Testis (tissue), 3 donors: Measurements from ENCODE around the gene RRP9. TPM values are rescaled to one million over a fixed set of nuclear protein-coding genes. Genes with fewer than 3 reads are reported as not detected.
A peak's percentile ranks its signal among the peaks of the same experiment; 100 is the strongest.

Experiments used
- DNase-seq: peaks from one replicate; pipeline ENCODE4 v3.0.0-alpha.2; 2019
- H3K27ac ChIP-seq, 2 donors: fragments of 200-600 bp; sonication (generic); one replicate each; pipeline ENCODE4 v1.5.1; 2019
- H3K27me3 ChIP-seq: fragments of 200-600 bp; sonication (generic); one replicate; pipeline ENCODE4 v1.5.1; 2019
- H3K36me3 ChIP-seq: fragments of 200-600 bp; sonication (generic); one replicate; pipeline ENCODE4 v1.5.1; 2017; ENCODE audit warnings: low read depth; ENCODE audit errors: missing control alignments
- H3K4me1 ChIP-seq: fragments of 200-600 bp; sonication (generic); one replicate; pipeline ENCODE4 v1.5.1; 2019
- H3K4me3 ChIP-seq, 2 donors: fragments of 200-600 bp; sonication (generic); one replicate each; pipeline ENCODE4 v1.5.1; 2017 to 2019
- H3K9me3 ChIP-seq: fragments of 200-600 bp; sonication (generic); one replicate; pipeline ENCODE4 v1.5.1; 2017
- CTCF ChIP-seq, 3 experiments: fragments of 450-650 bp in 2 of 3; fragments of 200-600 bp in 1 of 3; sonication (generic) in 1 of 3; IDR thresholded peaks; one replicate each; pipeline ENCODE4 v1.5.1; 2016 to 2019; ENCODE audit warnings: antibody characterized with exemption in 3 of 3, mild to moderate bottlenecking in 2 of 3, moderate library complexity in 1 of 3
- POLR2A ChIP-seq: fragments of 450-650 bp; IDR thresholded peaks from one replicate; pipeline ENCODE4 v1.6.1; 2017; ENCODE audit warnings: antibody characterized with exemption, mild to moderate bottlenecking, moderate library complexity
- whole genome bisulfite sequencing, 2 donors: methylation state at CpG; one replicate each; pipeline ENCODE4 v1.1.5; 2018; 5-methylcytosine and 5-hydroxymethylcytosine counted together
- intact Hi-C: fragments of 100-400 bp; cut with DNase I; formaldehyde crosslinking; loops from one replicate; pipeline ENCODE4 v1.15.1; 2023; ENCODE audit warnings: low total_unique reads
- polyA plus RNA-seq: library from polyadenylated mRNA; stranded (reverse); fragments of 350-450 nt; fragmentation: Illumina TruSeq; extraction: RNeasy Lipid Tissue Mini Kit (QIAGEN cat#74804); gene quantifications from one replicate; pipeline ENCODE4 v1.2.3, GENCODE V29; 2014; ENCODE audit warnings: low read depth, low replicate concordance; ENCODE audit not compliant: insufficient read depth
- total RNA-seq, 2 donors: library from RNA; depleted of rRNA; stranded (reverse); fragments of >200 nt; gene quantifications; one replicate each; pipeline ENCODE4 v1.2.3, GENCODE V29; 2016

RRP9 gene
- total and polyA plus RNA-seq, 3 donors from 2014 or later: 11.6 to 18.7 (median 18.1) TPM

- intact Hi-C loops: no loop called here
Observed at GRCh38 chr3:51961602-51962569, 20.2 kb upstream of the RRP9 start.

GRCh38 chr3:51961011-51961410, 19.3 kb upstream of the RRP9 start:
- DNase-seq: no peak

More at GRCh38 chr3:51961602-51962569, 20.2 kb upstream of the RRP9 start:
- no peaks in the 10 kb centered on the region for H3K36me3 ChIP-seq
- no peaks in the 10 kb centered on the region for H3K27me3 ChIP-seq
- peaks cover 40% of the 10 kb centered on the region for H3K4me1 ChIP-seq
- H3K4me3 ChIP-seq: no peak overlapping the region
- WGBS, 2 donors: 44% methylated on average over 9 of the region's 9 CpGs
- TF ChIP-seq POLR2A (no peak), CTCF (IDR thresholded peaks at IDR 0.05) (no peak)
- peak overlapping the region in 1 of 2 donors; percentile 15 for H3K27ac ChIP-seq
- peak; percentile 65 for DNase-seq
- no peaks in the 10 kb centered on the region for H3K9me3 ChIP-seq

GRCh38 chr3:51960386-51960785, 18.7 kb upstream of the RRP9 start:
- Histone ChIP-seq H3K36me3 (no peaks in the 10 kb centered on the region), H3K27ac (no peak overlapping the region), H3K9me3 (no peaks in the 10 kb centered on the region), H3K27me3 (no peaks in the 10 kb centered on the region), H3K4me1 (peaks cover 40% of the 10 kb centered on the region), H3K4me3 (no peak overlapping the region)
- 95 to 98% methylated on average over 8 to 10 of the region's 10 CpGs for WGBS, 2 donors
- TF ChIP-seq CTCF (IDR thresholded peaks at IDR 0.05): no peak
- TF ChIP-seq POLR2A: no peak
- intact Hi-C loops: no loop called here
- no peak for DNase-seq

More at GRCh38 chr3:51961011-51961410, 19.3 kb upstream of the RRP9 start:
- WGBS, 2 donors: 90 to 95% methylated on average over 16 to 18 of the region's 18 CpGs
- intact Hi-C loops: no loop called here
- H3K4me1 ChIP-seq: peaks cover 41% of the 10 kb centered on the region
- no peak for TF ChIP-seq CTCF (IDR thresholded peaks at IDR 0.05)
- no peak for TF ChIP-seq POLR2A
- H3K27ac ChIP-seq: no peak overlapping the region
- no peaks in the 10 kb centered on the region for H3K36me3 ChIP-seq
- H3K27me3 ChIP-seq: no peaks in the 10 kb centered on the region
- H3K9me3 ChIP-seq: no peaks in the 10 kb centered on the region
- H3K4me3 ChIP-seq: no peak overlapping the region

- no peak overlapping the region for H3K4me3 ChIP-seq
- no peak for DNase-seq
- H3K4me1 ChIP-seq: peaks cover 39% of the 10 kb centered on the region
- H3K9me3 ChIP-seq: no peaks in the 10 kb centered on the region
- 97 to 100% methylated on average over 3 to 7 of the region's 7 CpGs for WGBS, 2 donors
- intact Hi-C loops: no loop called here
- no peak overlapping the region for H3K27ac ChIP-seq
- H3K27me3 ChIP-seq: no peaks in the 10 kb centered on the region
- no peak for TF ChIP-seq POLR2A
- no peak for TF ChIP-seq CTCF (IDR thresholded peaks at IDR 0.05)
- H3K36me3 ChIP-seq: no peaks in the 10 kb centered on the region
Observed at GRCh38 chr3:51959651-51960050, 17.9 kb upstream of the RRP9 start.
